A549 (cell line): ENCODE data around the gene WNT2B.

Experiments
- FOSL2 ChIP-seq, 2 experiments: fragments of 450-650 bp in 1 of 2; fragments of >200 bp in 1 of 2; sonication (Bioruptor Twin) in 1 of 2; formaldehyde crosslinking; IDR thresholded peaks; 2 replicates each; pipeline versions ENCODE4 v1.5.0 to v1.6.1; 2016 to 2020; ENCODE audit warnings: mild to moderate bottlenecking in 1 of 2, moderate library complexity in 1 of 2
- HOXA7 ChIP-seq: fragments of 250-450 bp; sonication (Bioruptor Pico); IDR thresholded peaks from 2 replicates; pipeline ENCODE4 v1.5.0; 2020; ENCODE audit warnings: mild to moderate bottlenecking, moderate library complexity
- TF ChIP-seq, protein P1 (sequence below): fragments of >200 bp; sonication (Bioruptor Twin); formaldehyde crosslinking; IDR thresholded peaks from 3 replicates; pipeline ENCODE4 v1.5.1; 2016

DNA sequence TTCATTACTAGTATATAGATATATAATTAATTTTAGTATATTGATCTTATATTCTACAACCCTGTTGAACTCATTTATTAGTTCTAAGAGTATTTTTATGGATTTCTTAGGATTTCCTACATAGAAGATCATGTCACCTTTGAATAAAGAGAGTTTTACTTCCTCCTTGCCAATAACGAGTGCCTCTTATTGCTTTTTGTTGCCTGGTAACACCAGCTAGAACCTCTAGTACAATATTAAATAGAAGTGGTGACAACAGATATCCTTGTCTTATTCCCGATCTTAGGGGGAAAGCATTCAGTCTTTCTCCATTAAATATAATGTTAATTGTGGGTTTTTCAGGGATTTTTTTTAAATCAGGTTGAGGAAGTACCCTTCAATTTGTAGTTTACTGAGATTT lies 40.8 kb downstream of the WNT2B start:
- TF ChIP-seq FOSL2 (IDR thresholded peaks at IDR 0.05): no peak
- TF ChIP-seq FOSL2 (CRISPR knock-in tag; IDR thresholded peaks at IDR 0.05): no peak
- TF ChIP-seq, protein P1, sequence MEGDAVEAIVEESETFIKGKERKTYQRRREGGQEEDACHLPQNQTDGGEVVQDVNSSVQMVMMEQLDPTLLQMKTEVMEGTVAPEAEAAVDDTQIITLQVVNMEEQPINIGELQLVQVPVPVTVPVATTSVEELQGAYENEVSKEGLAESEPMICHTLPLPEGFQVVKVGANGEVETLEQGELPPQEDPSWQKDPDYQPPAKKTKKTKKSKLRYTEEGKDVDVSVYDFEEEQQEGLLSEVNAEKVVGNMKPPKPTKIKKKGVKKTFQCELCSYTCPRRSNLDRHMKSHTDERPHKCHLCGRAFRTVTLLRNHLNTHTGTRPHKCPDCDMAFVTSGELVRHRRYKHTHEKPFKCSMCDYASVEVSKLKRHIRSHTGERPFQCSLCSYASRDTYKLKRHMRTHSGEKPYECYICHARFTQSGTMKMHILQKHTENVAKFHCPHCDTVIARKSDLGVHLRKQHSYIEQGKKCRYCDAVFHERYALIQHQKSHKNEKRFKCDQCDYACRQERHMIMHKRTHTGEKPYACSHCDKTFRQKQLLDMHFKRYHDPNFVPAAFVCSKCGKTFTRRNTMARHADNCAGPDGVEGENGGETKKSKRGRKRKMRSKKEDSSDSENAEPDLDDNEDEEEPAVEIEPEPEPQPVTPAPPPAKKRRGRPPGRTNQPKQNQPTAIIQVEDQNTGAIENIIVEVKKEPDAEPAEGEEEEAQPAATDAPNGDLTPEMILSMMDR: no peak
- no peak for TF ChIP-seq HOXA7 (CRISPR knock-in tag)
